Fibroblast of mammary gland (primary cell): ENCODE results near the gene RNF214.

Source experiments
- DNase-seq: peaks from one replicate; pipeline ENCODE4 v3.0.0-alpha.2; 2010; ENCODE audit warnings: low read depth
- H3K4me3 ChIP-seq: 2 replicates; pipeline ENCODE4 v1.5.1; 2011; ENCODE audit warnings: low read depth, mild to moderate bottlenecking, low read length, moderate library complexity; ENCODE audit not compliant: control insufficient read depth
- TF ChIP-seq, protein P1 (sequence below): conservative IDR thresholded peaks from 2 replicates; pipeline ENCODE4 v1.5.1; 2011; ENCODE audit warnings: low read depth, low read length, inconsistent platforms; ENCODE audit not compliant: control insufficient read depth, insufficient read depth

RNF214 gene

DNA sequence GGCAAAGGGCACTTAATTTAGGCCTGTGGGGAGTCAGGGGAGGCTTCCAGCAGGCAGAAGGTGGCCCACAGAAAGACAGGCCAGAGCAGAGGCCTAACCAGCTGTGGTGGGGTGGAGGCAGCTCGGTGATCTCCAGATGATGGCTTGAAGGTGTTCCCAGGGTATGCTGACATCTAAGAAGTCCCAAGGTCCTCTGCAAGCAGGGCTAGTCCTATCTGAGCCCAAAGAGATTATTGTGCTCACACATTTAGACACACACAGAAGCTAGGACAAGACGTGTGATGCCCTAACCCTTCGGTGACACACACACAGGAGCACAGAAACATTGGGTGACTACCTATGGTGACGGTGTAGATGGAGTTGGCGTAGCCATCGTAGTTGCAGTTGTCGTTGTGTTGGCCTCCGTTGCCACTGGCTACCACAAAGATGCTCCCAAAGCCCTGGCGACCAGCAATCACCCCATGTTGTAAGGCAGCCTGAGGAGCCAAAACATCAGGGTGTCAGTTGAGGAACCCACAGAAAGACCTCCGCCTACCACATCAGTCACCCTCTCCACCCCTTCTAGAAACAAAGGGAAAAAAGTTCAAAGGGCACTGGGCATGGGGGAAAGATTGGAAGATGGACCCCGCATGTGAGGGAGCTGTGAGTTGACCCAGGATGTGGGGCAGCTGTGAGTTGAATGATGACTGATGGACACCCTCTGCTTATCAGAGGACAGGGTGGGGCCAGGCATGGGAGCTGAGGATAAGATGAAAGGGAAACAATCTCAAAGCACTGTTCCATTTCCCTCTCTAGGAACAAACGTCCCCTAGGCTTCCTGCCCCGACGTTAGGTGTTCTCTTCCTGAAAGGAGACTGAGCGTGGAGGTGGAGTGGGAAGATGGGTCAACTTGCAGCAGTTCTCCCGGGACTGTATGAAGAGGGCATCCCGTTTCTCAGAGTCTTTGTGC is 8.5 kb upstream of the RNF214 start:
- TF ChIP-seq, protein P1, sequence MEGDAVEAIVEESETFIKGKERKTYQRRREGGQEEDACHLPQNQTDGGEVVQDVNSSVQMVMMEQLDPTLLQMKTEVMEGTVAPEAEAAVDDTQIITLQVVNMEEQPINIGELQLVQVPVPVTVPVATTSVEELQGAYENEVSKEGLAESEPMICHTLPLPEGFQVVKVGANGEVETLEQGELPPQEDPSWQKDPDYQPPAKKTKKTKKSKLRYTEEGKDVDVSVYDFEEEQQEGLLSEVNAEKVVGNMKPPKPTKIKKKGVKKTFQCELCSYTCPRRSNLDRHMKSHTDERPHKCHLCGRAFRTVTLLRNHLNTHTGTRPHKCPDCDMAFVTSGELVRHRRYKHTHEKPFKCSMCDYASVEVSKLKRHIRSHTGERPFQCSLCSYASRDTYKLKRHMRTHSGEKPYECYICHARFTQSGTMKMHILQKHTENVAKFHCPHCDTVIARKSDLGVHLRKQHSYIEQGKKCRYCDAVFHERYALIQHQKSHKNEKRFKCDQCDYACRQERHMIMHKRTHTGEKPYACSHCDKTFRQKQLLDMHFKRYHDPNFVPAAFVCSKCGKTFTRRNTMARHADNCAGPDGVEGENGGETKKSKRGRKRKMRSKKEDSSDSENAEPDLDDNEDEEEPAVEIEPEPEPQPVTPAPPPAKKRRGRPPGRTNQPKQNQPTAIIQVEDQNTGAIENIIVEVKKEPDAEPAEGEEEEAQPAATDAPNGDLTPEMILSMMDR = no peak
- DNase-seq = no peak
- no peak overlapping the region for H3K4me3 ChIP-seq

DNA sequence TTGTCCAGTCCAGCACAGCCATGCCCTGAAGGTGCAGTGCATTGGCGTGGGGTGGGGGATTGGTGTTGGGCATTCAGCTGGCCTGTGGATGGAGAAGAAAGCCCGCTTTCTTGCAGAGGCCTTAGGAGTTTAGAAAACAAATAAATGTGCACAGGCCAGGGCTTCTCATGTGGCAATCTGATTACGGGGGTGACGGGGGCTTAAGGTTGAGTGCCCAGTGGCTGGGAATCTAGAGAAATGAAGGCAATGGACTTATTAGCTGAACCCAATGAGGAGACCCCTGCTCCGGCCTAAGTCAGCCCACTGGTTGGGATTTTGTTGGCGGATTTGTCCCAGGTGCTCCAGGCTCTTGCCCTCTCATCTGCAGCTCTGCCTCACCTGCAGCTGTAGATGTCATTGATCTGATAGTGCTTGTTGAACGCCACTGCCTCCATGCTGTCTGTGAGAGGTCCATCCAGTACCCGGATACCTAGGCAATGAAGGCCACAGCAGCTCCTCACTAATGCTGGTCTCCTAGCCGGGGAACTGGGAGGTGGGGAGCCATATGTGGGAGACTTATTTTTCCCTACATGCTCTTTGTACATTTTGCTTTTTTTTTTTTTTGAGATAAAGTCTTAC is 6.8 kb upstream of the RNF214 start:
- DNase-seq = no peak
- H3K4me3 ChIP-seq = no peak overlapping the region
- TF ChIP-seq, protein P1 = no peak

DNA sequence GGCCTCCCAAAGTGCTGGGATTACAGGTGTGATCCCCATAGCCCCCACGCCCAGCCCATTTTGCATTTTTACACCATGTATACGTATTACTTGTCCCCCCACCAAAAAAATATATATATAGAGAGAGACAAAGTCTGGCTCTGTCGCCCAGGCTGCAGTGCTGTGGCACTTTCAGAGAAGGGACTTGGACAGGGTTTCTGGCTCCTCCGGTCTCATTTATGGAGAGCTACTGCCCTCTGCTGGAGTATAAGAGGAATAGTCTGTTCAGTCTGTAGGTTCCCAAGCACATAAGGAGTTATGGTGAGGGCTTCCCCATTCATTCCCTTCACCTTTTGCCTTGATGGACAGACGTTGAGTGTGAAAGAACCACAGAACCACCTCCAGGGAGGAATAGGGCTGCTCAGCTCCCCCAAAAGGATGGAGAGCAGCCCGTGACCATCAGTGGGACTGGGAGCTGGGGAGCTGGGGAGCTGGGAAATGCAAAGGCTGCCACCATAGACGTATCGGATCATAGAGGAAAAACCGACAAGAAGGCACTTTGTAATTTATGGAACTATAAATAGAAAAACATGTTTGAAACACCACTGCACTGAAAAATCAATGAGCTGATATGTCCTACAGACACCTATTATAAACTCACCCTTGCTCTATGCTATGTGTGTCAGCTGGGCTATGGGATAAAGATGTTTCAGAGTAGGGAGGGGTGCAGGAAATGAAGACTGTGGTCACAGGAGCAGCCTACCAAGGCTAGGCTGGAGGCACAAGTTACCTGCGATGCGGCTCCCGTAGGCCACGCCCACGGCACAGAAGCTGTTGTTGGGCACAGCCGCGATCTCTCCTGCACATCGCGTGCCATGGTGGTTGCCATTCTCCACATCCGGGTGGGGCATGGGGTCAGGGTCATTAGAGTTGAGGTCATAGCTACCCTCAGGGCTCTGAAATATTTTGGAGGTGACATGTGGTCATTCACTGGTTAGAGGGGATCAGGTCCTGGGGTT is 5.8 kb upstream of the RNF214 start:
- TF ChIP-seq, protein P1 = peak; percentile 68
- DNase-seq = peak; percentile 79
- no peak overlapping the region for H3K4me3 ChIP-seq

DNA sequence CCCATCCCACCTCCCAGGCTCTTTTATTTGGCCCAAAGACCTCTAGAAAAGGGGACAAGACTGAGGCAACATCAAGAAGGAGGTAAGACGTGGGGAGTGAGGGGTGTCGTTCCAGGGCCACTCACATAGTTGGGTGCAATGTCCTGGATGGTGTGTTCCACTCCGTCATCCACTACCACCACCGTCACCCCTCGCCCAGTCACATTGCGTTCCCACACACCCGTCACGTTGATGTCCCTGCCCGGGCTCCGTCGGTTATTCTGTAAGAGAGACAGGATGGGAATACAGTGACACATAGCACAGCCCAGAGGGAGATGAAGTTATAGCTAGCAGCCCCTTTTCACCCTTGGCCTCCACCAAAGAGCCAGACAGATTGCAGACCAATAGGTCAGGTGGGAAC is 4.4 kb upstream of the RNF214 start:
- TF ChIP-seq, protein P1 = no peak
- H3K4me3 ChIP-seq = no peak overlapping the region
- no peak for DNase-seq

DNA sequence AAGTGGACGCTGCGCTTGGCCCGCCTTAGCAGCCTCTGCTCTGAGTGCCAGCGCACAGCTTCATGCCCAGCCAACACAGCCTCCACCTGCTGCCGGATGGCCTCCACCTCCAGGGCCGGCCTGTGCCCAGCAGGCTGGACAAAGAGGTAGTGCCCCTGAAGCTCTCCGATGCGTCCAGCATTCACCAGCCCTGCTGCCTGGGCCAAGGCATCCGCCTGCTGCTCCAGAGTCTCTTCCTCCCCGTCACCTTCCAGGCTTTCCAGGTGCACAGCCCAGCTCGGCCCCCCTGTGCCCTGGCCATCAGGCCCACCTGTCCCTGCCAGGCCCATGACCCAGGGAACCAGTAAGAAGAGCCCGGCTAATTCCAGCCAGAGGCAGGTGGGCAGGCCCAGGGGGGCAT is 3.1 kb upstream of the RNF214 start:
- no peak for DNase-seq
- H3K4me3 ChIP-seq = no peak overlapping the region
- TF ChIP-seq, protein P1 = no peak

DNA sequence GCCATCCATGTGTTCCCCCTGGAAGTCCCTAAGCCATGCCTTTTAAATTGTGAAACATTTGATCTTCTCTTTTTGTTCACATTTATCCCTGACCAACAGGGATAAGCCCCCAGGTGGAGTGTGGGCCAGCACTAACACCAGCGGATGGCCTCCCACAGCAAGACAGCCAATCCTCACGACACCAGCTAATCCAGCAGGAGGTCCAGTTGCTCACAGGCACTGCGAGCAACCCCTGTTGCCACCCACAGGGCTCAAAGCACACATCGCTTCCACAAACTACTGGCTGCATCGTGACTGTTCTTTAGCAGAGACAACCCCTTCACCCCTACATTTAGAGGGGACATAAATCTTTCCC is 2.6 kb upstream of the RNF214 start:
- DNase-seq = no peak
- no peak overlapping the region for H3K4me3 ChIP-seq
- TF ChIP-seq, protein P1 = no peak
